Stimulated activated CD8-positive, alpha-beta memory T cell treated with anti-CD3 and anti-CD28 coated beads, Interleukin-7, amount 100 ng/mL, for 48 hours (primary cell): ENCODE measurements around the gene TXLNA.
A peak's percentile ranks its signal among the peaks of the same experiment; 100 is the strongest.
"Not testable (repeated sequence)": the region's sequence is repeated elsewhere in the genome, so short reads cannot be mapped to it uniquely, and the experiment has no call there.

Experiments used
- DNase-seq, 2 donors: peaks; one replicate each; pipeline ENCODE4 v3.0.0-alpha.2; 2020; ENCODE audit warnings: low read depth in 1 of 2; ENCODE audit errors: extremely low read depth in 1 of 2

TXLNA gene

DNA sequence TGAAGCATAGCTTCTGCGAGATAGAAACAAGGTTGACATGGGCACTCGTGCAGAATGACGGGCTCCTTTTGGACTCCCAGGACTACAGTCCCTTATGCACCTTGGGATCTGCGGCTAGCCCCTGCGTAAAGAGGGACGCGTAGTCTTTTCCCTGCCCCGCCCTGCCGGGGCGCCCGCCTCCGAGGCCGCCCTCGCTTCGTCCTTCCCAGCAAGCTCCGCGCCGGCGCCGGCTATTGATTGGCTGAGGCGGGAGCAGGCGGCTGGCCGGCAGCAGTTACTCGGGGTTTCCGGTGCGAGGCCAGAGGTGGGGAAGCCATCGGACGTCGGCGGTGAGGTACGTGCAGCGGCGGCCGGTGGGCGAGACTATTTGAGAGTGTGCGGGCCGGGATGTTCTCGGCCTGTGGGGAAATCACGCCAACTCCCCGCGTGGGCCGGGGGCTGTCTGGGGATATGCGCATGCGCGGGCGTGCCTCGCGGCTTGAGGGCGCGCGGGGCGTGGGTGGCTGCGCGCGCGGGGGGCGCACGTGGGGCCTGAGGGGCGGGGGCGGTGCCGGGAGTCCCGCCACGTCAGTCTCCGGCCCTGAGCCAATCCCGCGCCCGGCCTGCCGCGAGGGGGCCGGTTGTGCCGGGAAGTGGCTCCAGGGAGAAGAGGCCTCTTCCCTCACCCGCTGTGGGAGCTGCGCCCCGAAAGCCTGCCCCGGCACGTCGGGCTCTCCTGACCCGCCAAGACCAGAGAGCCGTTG, at the start of gene TXLNA:
TSS of gene TXLNA (plus strand) at position 233 of the 743 bp plus-strand sequence. CDS start 671 bp downstream, outside the sequence.
- DNase-seq, result peak; percentile 88 to 90

DNA sequence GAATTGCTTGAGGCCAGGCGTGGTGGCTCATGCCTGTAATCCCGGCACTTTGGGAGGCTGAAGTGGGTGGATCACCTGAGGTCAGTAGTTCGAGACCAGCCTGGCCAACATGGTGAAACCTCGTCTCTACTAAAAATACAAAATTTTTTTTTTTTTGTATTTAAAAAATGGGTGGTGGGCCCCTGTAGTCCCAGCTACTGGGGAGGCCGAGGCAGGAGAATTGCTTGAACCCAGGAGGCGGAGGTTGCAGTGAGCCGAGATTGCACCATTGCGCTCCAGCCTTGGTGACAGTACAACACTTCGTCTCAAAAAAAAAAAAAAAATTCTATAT, 45.6 kb upstream of the TXLNA start:
- not testable (repeated sequence) for DNase-seq

DNA sequence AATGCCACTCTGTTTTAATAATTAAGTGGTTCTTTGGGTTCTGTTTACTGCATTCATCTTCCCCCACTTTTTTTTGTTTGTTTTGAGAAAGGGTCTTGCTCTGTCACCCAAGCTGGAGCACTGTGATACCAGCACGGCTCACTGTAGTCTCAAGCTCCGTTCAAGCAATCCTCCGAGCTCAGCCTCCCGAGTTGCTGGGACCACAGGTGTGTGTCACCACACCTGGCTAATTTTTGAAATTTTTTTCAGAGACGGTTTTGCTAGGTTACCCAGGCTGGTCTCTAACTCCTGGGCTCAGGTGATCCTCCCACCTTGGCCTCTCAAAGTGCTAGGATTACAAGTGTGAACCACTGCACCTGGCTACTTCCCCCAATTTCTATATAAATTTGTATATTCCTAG, 42.4 kb upstream of the TXLNA start:
- DNase-seq, result no peak

DNA sequence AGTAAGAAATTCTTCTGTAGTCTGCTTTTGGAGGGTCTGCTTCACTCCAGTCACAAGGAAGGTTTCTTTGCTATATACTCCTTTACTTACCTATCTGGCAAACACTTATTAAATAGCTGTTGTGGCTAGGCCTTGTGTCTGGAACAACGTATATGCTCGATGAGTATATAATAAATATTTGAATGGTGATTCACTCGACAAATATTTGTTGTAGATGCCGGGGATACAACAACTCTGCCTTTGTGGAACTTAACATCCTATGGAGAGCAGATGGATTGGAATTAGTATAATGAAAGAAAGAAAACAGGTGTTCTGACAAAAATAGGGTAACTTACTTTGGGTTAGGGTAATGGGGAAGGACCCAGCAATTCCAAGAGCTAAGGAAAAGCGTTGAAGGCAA, 40.5 kb upstream of the TXLNA start:
- DNase-seq, result no peak

DNA sequence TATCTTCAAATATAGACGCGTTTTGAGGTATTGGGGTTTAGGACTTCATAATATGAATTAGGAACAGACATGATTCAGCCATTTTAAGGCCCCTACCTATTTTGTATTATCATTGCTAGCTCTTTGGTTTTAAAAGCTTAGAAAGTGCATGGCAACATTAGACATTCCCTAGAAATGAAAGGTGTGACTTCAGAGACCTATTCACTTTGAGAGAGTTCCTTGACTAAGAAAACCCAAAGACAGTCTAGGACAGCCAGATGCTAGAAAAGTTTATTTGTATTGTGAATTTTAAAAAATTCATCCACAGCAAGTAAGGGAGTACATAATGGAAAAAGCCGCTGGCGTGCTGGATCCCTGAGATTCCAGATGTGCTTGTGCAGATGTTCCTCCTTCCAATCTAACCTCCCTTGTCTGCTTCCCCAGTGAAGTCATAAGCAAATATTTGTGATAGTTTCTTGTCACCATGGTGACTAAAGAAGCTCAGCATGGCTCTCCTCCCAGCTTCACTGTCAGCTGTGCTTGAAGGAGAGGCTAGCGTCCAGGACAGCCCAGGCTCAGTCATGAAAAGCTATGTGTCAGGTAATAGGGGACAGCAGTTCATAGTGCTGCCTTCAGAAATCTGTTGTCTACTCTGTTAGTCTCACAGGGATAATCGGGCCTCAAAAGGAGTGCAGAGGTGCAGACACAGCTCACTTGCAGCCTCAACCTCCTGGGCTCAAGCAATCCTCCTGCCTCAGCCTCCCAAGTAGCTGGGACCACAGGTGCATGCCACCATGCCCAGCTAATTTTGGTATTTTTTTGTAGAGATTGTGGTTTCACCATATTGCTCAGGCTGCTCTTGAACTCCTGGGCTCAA, 36.8 kb upstream of the TXLNA start:
- DNase-seq, result no peak

DNA sequence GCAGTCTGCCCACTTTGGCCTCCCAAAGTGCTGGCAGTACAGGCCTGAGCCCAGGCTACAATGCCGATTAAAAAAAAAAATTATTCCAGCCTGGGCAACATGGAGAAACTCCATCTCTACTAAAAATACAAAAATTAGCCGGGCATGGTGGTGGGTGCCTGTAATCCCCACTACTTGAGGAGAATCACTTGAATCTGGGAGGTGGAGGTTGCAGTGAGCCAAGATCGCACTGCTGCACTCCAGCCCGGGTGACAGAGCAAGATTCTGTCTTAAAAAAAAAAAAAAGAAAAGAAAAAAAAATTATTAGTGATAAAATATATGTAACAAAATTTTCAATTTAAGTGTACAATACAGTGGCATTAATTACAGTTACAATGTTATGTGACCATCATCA, 36.2 kb upstream of the TXLNA start:
- not testable (repeated sequence) for DNase-seq

DNA sequence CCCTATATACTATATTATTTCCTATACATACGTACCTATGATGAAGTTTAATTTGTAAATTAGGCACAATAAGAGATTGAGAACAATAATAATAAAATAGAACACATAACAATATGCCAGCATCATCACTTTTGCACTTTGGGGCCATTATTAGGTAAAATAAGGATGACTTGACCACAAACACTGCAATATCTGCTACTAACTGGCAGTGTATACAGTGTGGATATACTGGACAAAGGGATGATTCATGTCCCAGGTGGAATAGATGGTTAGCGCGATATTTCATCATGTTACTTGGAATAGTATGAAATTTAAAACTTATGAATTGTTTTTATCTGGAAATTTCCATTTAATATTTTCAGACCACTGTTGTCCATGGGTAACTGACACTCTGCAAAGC, 35.4 kb upstream of the TXLNA start:
- no peak for DNase-seq

DNA sequence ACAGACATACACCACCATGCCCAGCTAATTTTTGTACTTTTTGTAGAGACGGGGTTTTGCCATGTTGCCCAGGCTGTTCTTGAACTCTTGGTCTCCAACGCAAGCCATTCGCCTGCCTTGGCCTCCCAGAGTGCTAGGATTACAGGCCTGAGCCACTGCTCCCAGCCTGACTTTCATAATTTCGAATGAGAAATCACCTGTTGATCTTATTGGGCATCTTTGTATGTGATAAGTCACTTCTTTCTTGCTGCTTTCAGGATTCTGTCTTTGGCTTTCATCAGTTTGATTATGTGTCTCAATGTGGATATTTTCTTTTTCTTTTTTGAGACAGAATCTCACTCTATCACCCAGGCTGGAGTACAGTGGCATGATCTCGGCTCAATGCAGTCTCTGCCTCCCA, 31.7 kb upstream of the TXLNA start:
- not testable (repeated sequence) for DNase-seq

DNA sequence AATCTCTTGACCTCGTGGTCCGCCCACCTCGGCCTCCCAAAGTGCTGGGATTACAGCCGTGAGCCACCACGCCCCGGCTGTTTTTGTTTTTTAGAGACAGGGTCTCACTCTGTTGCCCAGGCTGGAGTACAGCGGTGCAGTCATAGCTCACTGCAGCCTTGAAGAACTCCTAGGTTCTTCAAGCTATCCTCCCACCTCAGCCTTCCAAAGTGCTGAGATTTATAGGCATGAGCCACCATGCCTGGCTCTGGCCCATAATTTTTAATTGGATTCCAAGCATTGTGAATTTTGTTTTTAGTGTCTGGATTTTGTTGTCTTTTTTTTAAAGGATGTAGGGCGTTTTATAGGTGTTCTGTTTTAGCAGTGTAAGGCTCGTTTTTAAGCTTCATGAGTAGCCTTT, 28.6 kb upstream of the TXLNA start:
- DNase-seq, result no peak

DNA sequence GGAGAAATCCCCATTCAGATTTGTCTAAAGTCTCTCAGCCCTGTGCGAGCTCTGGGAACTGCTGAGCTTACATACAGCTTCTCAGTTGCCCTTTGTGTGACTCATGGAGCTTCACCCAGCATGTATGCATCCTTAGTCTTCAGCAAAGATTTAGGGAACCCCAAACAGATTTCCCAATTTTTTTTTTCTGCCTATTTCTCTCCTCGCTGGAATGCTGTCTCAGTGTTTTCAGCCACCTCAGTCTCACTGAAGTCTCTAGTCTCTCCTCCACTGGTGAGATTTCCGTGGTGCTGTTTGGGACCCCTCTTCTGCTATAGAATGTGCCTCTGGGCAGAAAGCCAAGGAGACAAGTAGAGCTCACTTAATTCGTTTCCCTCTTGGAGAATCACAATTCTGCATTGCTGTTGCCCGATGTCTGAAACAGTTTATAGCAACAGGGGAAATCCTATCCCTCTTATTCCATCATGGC, 28.1 kb upstream of the TXLNA start:
- no peak for DNase-seq

DNA sequence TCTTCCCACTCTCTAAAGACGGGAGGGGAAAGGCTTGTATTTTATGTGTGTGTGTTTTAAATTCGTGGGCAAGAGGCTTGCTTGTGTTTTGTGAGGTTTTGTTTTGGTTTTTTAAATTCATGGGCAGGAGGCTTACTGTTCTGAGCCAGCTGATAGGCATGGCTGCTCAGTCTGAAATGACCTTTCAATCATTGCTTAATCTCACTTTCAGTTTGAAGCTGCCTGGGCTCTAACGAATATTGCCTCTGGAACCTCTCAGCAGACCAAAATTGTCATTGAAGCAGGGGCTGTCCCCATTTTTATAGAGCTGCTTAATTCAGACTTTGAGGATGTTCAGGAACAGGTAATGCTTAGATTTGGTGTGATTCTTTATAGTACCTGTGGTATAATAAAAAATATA, 20.3 kb upstream of the TXLNA start:
- no peak for DNase-seq

DNA sequence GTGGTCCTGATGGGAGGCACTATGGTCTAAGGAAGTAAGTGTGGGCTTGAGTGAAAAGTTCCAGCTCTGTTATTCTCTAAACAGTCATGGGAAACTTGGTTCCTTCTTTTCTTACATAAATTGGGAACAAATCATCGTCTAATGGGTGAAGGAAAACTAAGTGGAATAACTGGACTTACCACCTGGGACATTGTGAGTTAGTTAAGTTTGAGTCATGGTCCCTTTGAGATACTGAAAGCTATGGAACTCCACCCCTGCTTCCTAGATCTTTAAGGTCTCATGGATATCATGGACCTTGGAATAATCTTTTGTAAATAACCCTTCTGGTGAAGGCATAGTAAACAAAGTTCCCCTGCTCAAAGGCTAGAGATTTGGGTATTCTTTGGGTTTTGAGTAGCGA, 16.1 kb upstream of the TXLNA start:
- no peak for DNase-seq

DNA sequence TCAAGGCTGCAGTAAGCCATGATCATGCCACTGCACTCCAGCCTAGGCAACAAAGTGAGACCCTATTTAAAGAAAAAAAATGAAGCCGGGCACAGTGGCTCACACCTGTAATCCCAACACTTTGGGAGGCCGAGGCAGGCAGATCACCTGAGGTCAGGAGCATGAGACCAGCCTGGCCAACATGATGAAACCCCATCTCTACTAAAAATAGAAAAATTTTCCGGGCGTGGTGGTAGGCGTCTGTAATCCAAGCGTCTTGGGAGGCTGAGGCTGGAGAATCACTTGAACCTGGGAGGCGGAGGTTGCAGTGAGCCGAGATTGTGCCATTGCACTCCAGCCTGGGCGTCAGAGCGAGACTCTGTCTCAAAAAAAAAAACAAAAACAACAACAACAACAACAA, 13.8 kb upstream of the TXLNA start:
- not testable (repeated sequence) for DNase-seq

DNA sequence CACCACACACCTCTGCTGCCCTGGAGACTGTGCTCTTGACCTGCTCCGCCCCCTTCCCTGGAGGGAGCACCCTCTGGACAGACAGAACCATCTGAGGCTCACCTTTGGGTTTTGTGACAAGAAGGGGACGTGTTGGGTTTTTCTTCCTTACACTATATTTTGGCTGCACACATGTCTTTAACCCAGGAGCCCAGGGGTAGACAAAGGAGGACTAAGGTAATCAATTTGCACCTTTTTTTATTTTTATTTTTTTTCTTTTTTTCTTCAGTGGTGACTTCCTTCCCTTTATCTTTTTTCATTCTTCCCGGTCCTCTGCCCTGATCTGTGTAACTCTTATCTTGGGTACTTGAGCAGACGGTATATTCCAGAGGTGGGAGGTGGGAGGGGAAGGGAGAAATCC, 8.5 kb upstream of the TXLNA start:
- DNase-seq, result no peak

DNA sequence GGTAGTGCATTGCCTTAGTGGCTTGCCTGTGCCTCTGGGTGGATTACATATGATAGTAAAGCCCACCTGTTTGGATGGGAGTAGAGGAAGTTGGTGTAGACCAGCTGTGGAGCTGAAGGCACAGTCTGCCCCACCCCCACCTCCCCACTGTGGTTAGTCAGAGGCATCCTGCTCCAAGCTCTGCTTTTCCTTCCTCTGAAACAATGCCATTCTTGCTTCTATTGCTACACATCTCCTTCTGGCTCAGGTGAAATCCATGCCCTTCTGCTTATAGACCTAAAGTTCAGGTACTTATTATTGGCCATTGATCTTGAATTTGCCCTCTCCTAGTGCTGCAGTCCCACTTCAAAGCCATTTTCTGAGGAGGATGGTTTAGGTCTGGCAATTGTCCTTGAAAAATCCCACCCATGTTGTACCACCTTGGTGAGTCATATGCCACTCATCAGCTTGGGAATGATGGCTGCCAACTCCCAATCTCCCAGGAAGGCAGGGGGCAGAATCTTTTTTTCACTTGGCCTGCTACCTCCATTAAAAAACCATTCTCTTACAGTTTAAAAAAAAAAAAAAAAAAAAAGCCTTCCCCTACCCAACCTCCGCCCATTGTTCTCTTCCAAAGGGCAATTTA, 6.7 kb upstream of the TXLNA start:
- DNase-seq, result no peak

DNA sequence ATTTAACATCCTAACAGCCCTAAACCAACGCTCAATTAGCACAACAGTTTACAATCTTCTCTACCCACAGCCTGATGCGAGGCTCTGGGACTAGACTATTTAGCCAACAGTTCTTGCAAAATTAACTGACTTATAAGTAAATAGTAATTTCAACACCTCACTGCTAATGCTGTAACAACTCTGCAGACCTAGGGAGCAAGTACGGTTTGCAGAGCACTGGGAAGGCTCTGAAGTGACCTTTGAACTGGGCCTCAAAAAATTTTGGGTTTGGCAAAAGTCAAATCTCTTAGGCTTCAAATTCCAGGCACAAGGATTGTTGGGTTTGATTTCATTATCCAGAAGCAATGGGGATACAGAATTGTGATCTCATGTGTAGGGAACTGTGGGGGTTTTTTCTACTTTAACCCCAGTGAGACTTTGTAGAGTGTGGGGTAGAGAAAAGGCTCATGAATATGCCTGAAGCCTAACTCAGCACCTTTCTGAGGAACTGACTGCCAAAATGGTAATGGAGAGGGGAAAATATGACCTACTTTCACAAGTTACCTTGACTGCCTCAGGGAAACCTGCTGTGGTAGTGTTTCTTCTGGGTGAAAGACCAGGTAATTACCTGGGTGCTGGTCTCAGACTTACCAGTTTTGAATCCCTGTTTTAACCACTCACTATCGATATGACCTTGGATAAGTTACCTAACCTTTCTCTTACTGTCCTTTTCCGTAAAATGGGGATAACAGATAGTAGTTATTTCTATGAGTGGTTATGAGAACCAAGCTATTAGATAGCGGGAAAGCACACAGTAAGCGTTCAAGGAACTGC, 889 bp upstream of the TXLNA start:
- no peak for DNase-seq

DNA sequence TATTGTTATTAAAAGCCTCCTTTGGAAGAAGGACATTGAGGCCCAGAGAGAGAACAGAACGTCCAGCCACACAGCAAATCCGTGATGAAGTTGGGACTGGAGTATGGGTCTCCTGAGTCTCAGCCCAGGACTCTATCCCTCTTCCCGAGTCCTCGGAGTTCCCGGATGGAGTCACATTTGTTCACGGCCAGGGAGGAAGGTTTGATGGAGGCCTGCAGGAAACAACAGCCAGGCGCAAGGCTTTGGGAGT, 357 bp upstream of the TXLNA start:
- DNase-seq, result no peak

DNA sequence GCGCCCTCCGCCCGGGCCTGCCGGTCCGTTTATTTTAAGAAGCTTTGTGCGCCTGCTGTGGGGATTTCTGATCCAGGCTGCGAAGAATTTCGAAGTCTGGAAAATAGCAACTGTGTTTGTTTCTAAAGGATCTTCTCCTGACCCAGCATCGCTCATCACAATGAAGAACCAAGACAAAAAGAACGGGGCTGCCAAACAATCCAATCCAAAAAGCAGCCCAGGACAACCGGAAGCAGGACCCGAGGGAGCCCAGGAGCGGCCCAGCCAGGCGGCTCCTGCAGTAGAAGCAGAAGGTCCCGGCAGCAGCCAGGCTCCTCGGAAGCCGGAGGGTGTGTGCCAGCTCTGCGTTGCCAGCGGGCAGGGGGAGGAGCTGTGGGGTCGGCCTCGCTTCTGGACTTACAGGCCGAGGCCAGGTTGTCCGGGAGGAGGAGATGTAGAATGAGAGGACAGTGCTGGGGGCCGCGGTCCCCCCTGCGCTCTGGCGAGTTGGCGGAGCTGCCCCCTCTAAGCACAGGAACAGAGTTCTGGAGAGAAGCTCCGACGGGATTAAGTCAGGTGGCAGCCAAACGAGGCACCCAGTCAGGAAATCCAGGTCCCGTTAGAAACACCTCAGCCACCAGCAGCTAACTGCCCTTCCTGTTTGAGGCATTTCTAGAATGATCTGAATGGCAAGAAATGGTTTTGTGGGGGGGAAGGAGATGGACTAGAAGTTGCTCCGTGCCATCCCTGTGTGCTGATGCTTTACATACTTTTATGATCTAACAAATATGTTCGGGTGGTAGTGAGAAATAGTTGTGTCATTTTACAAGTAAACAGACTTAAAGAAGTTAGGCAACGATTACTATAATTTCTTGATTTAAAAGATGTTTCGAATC, 948 bp downstream of the TXLNA start:
- DNase-seq, result no peak

DNA sequence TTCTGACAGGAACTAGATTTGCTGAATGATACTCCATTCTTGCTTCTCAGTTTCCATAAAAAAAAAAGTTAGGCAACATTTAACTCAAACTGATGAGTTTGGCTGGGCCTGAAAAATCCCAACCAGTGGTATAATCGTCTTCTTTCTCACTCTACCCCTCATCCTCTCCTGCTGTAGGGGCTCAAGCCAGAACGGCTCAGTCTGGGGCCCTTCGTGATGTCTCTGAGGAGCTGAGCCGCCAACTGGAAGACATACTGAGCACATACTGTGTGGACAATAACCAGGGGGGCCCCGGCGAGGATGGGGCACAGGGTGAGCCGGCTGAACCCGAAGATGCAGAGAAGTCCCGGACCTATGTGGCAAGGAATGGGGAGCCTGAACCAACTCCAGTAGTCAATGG, 1.6 kb downstream of the TXLNA start:
- DNase-seq, result no peak

DNA sequence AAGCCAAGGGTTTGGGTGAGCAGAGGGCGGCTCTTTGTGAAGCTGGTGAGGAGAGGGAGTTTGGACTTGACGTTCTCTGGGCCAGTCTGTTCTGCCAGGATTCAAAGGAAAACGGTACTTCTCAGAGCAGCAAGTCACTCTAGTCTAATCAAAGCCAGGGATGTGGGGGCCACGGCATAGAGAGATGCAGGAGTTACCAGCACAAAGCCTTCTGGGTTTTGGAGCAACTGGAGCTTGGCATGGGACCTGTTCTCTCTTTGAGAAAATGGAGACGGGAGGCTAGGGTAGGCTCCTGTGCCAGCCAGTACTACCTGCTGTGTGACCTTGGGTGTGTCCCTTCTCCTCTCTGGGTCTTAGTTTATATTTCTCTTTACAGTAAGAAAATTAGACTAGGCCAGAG, 2.1 kb downstream of the TXLNA start:
- DNase-seq, result no peak
